ENCODE results near the gene RGS3. TPM values are rescaled to one million over a fixed set of nuclear protein-coding genes. Genes with fewer than 3 reads are reported as not detected.

Gene RGS3
- total and polyA plus RNA-seq, 10 of the 15 experiments (the other 5 are each of a cell fraction or from before 2014, with no cell fraction given) = 2.9 to 138 (median 28.8) TPM

DNA sequence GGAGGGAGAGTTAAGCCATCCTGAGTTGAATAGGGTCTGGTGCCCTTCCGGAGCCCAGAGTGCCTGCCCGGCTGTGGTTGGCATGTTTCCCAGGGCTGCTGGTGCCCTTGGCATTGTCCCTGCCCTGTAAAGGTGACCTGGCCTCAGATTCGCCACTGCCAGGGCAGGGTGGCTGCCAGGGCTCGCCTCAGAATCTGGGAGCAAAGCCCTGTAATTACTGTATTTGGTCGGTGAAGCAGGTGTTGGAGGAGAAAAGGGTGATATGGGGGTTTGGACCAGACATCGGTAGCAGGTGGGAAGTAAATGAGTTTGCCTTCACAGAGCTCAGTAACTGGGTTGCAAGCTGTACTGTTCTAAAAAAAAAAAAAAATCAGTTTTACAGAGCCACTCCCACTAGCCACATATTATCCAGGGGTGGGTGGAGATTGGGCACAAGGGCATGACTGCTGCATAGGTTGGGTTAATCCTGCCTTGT is 47.6 kb downstream of the RGS3 start:
- SMC1A ChIA-PET (ENCODE audit: uncharacterized antibody, unreplicated experiment) = interaction anchor here (1.9 to 18.5 kb wide), 4 partner anchors 7 to 70 kb away, joined by 4 to 323 read pairs (median 38); no protein-coding TSS in a partner anchor
- Histone ChIP-seq H3K9ac (ENCODE audit: control insufficient read depth, insufficient read depth, low read length) (no peak overlapping the region), H3K4me1 (ENCODE audit: control insufficient read depth, insufficient read depth, low read length) (peaks cover 32% of the 10 kb centered on the region), H3K9me3 (replicated peaks; ENCODE audit: control insufficient read depth, insufficient read depth, low read length) (no peaks in the 10 kb centered on the region), H3K4me3 (no peak overlapping the region), H3K27ac (ENCODE audit: control insufficient read depth, insufficient read depth) (no peak overlapping the region), H2AFZ (ENCODE audit: control insufficient read depth, low read depth, low read length) (no peak overlapping the region), H3K4me2 (ENCODE audit: control insufficient read depth, insufficient read depth) (no peak overlapping the region), H4K20me1 (ENCODE audit: control insufficient read depth, insufficient read depth) (no peaks in the 10 kb centered on the region), H3K79me2 (ENCODE audit: control insufficient read depth, insufficient read depth, low read length) (no peaks in the 10 kb centered on the region), H3K27me3 (replicated peaks in 1 of 2; ENCODE audit: control insufficient read depth in 2 of 2, insufficient read depth in 2 of 2, low read length in 1 of 2) (no peaks in the 10 kb centered on the region), H3K36me3 (ENCODE audit: control insufficient read depth in 2 of 2, insufficient read depth in 2 of 2, low read length in 1 of 2) (no peaks in the 10 kb centered on the region)
- RAD21 ChIA-PET (ENCODE audit: unreplicated experiment) = interaction anchor here (0.6 to 3.6 kb wide), 6 partner anchors 11 to 80 kb away, joined by 3 to 56 read pairs (median 4); no protein-coding TSS in a partner anchor
- CTCF ChIA-PET = interaction anchor here (1.1 to 6.7 kb wide), 3 partner anchors 12 to 81 kb away, joined by 3 to 38 read pairs (median 7); no protein-coding TSS in a partner anchor
- ATAC-seq (peak; percentile 19; the same call in 2 of the 3 replicates), FAIRE-seq (no peak), DNase-seq (ENCODE audit: low read depth, low spot score) (no peak)
- no TSS peak for BruUV-seq (replicated peaks)
- 80% methylated on average over 6 of the region's 6 CpGs for WGBS (ENCODE audit: insufficient coverage, insufficient replicate concordance, low lambda C conversion rate, missing lambda C conversion rate)
- in situ Hi-C loops (cut with MboI) = no loop called here
- POLR2A ChIA-PET = interaction anchor here (0.6 to 1.8 kb wide), 5 partner anchors 9 to 71 kb away, joined by 3 to 8 read pairs (median 4); no protein-coding TSS in a partner anchor
- intact Hi-C loops (cut with micrococcal nuclease; ENCODE audit: unreplicated experiment) = no loop called here
- TF ChIP-seq CREM (IDR thresholded peaks at IDR 0.05; ENCODE audit: low read depth) = no peak
- no peak for TF ChIP-seq YBX1 (IDR thresholded peaks at IDR 0.05)
- TF ChIP-seq POLR2A (IDR thresholded peaks at IDR 0.05; ENCODE audit: low read depth, low read length) = no peak
- TF ChIP-seq, protein P1, sequence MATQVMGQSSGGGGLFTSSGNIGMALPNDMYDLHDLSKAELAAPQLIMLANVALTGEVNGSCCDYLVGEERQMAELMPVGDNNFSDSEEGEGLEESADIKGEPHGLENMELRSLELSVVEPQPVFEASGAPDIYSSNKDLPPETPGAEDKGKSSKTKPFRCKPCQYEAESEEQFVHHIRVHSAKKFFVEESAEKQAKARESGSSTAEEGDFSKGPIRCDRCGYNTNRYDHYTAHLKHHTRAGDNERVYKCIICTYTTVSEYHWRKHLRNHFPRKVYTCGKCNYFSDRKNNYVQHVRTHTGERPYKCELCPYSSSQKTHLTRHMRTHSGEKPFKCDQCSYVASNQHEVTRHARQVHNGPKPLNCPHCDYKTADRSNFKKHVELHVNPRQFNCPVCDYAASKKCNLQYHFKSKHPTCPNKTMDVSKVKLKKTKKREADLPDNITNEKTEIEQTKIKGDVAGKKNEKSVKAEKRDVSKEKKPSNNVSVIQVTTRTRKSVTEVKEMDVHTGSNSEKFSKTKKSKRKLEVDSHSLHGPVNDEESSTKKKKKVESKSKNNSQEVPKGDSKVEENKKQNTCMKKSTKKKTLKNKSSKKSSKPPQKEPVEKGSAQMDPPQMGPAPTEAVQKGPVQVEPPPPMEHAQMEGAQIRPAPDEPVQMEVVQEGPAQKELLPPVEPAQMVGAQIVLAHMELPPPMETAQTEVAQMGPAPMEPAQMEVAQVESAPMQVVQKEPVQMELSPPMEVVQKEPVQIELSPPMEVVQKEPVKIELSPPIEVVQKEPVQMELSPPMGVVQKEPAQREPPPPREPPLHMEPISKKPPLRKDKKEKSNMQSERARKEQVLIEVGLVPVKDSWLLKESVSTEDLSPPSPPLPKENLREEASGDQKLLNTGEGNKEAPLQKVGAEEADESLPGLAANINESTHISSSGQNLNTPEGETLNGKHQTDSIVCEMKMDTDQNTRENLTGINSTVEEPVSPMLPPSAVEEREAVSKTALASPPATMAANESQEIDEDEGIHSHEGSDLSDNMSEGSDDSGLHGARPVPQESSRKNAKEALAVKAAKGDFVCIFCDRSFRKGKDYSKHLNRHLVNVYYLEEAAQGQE (IDR thresholded peaks at IDR 0.05; ENCODE audit: low read depth, low read length) = no peak
- no peak for TF ChIP-seq POLR2AphosphoS2 (IDR thresholded peaks at IDR 0.05; ENCODE audit: low read depth, low read length)
- no peak for TF ChIP-seq MEF2B (IDR thresholded peaks at IDR 0.05; ENCODE audit: partially characterized antibody, poor library complexity, severe bottlenecking)
- no peak for TF ChIP-seq IRF4 (IDR thresholded peaks at IDR 0.05; ENCODE audit: low read depth, low read length)
- TF ChIP-seq EZH2 (IDR thresholded peaks at IDR 0.05; ENCODE audit: borderline replicate concordance, control insufficient read depth, low read depth, low read length) = no peak
- TF ChIP-seq FOS (IDR thresholded peaks at IDR 0.05; ENCODE audit: borderline replicate concordance, extremely low read depth, insufficient read length) = no peak

Data from GM12878 (cell line).